ENCODE measurements around the gene C20orf141. TPM values are rescaled to one million over a fixed set of nuclear protein-coding genes. Genes with fewer than 3 reads are reported as not detected.

Gene C20orf141
- total RNA-seq, 1 donor from 2014 or later, result not detected

DNA sequence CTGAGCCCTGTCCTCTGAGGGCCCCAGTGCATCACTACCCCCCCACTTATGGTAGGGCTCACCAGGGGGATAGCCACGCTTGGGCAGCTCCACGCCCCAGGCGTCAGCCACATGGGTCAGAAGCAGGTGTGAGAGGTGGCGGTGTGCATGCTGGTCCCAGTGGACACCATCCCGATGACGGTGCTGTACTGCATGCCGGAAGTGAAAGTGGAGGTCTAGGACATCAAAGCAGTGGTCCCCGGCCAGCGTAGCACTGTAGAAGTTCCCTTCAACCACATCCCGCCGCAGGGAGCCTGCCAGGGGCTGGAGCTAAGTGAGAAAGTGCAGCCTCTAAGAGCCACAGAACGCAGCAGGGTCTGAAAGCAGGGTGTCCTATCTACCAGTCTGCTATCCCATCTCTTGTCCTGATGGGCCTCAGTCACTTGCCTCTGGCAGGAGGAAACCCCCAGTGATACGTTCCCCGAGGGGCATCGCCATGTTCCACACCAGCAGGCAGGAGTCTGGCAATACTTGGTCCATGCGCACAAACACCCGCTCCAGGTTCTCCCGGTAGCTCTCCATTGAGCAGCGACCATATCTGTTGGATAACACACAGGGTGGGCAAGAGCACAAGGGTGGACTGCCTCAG is 23.5 kb downstream of the C20orf141 start:
- FAIRE-seq (no peak), DNase-seq (ENCODE audit: low read depth) (no peak)
- no peak for TF ChIP-seq CTCF (IDR thresholded peaks at IDR 0.05; ENCODE audit: insufficient read depth, low read length, severe bottlenecking)

GRCh38 chr20:2838847-2839671 is 24.3 kb downstream of the C20orf141 start:
- H3K27me3 ChIP-seq (ENCODE audit: control insufficient read depth, insufficient read depth, low read length), result no peaks in the 10 kb centered on the region
- no peak for TF ChIP-seq CTCF (IDR thresholded peaks at IDR 0.05; ENCODE audit: insufficient read depth, low read length, severe bottlenecking)
- FAIRE-seq, result no peak
- DNase-seq (ENCODE audit: low read depth), result no peak
- no peak overlapping the region for H3K4me3 ChIP-seq (ENCODE audit: low read depth, low read length)
- no peaks in the 10 kb centered on the region for H3K36me3 ChIP-seq (ENCODE audit: control insufficient read depth, insufficient read depth, low read length)

More for the DNA sequence above, 23.5 kb downstream of the C20orf141 start:
- Histone ChIP-seq H3K27me3 (ENCODE audit: control insufficient read depth, insufficient read depth, low read length) (no peaks in the 10 kb centered on the region), H3K36me3 (ENCODE audit: control insufficient read depth, insufficient read depth, low read length) (no peaks in the 10 kb centered on the region), H3K4me3 (ENCODE audit: low read depth, low read length) (no peak overlapping the region)

- FAIRE-seq (peak; percentile 7), DNase-seq (ENCODE audit: low read depth) (no peak)
- Histone ChIP-seq H3K4me3 (ENCODE audit: low read depth, low read length) (peak overlapping the region; percentile 90), H3K36me3 (ENCODE audit: control insufficient read depth, insufficient read depth, low read length) (no peaks in the 10 kb centered on the region), H3K27me3 (ENCODE audit: control insufficient read depth, insufficient read depth, low read length) (no peaks in the 10 kb centered on the region)
- TF ChIP-seq CTCF (IDR thresholded peaks at IDR 0.05; ENCODE audit: insufficient read depth, low read length, severe bottlenecking), result no peak
Observed at GRCh38 chr20:2839732-2840137, 24.9 kb downstream of the C20orf141 start.

DNA sequence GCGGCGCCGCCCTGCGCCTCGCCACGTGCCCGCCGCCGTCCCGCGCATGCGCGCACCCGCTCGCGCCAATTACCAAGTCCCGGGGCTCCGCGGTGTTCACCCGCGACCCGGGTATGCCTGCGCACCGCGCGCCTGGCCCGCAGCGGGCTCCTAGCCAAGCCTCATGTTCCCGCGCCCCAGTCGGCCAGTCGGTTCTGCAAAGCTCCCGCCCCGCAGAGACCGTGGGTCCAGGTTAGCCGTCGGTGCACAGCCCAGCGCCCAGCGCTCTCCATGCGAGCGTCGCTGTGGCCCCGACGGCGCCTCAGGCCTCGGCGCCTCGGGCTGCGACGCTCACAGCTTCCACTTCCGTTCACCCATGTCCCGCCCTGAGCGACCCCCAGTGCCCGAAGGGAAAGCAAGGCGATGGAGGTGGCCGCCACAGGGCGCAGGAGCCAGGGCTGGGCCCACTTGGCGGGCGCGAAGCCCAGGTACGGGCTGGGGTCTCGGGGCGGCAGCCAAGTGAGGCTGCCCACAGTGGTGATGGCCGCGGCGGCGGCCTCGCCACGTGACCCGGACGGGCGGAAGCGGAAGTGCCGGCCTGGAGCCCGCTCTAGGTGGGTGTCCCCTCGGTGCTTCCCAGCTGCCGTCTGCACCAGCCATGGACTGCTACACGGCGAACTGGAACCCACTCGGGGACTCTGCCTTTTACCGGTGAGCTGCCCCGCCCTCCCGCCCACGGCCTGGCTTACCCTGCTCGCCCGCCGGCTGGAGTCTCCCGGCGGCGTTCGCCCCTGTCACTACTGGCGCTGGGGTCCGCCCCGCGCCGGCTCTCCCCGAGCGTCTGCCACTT is 25.6 kb downstream of the C20orf141 start, which contains the start of the genes PCED1A and VPS16:
Gene PCED1A (minus strand): TSS at position 518 of the 829 bp plus-strand sequence. CDS start 743 bp downstream, outside the sequence.
Gene VPS16 (plus strand): TSS at position 608 of the 829 bp plus-strand sequence. CDS start 30 bp downstream, at position 638.
- DNase-seq (ENCODE audit: low read depth), result peak; percentile 50
- no peak for TF ChIP-seq CTCF (IDR thresholded peaks at IDR 0.05; ENCODE audit: insufficient read depth, low read length, severe bottlenecking)
- FAIRE-seq, result no peak
- Histone ChIP-seq H3K36me3 (ENCODE audit: control insufficient read depth, insufficient read depth, low read length) (no peaks in the 10 kb centered on the region), H3K27me3 (ENCODE audit: control insufficient read depth, insufficient read depth, low read length) (no peaks in the 10 kb centered on the region), H3K4me3 (ENCODE audit: low read depth, low read length) (peak within 1 kb of the TSS; percentile 90)

GRCh38 chr20:2840967-2841531 is 26.3 kb downstream of the C20orf141 start:
- no peaks in the 10 kb centered on the region for H3K36me3 ChIP-seq (ENCODE audit: control insufficient read depth, insufficient read depth, low read length)
- H3K4me3 ChIP-seq (ENCODE audit: low read depth, low read length), result peak overlapping the region; percentile 90
- TF ChIP-seq CTCF (IDR thresholded peaks at IDR 0.05; ENCODE audit: insufficient read depth, low read length, severe bottlenecking), result no peak
- H3K27me3 ChIP-seq (ENCODE audit: control insufficient read depth, insufficient read depth, low read length), result no peaks in the 10 kb centered on the region
- DNase-seq (ENCODE audit: low read depth) (peak; percentile 21), FAIRE-seq (no peak)
